HepG2 (cell line): ENCODE measurements around the gene NECTIN2. TPM values are rescaled to one million over a fixed set of nuclear protein-coding genes. Genes with fewer than 3 reads are reported as not detected.

Source experiments
- AGO2 ChIP-seq: fragments of 200-400 bp; formaldehyde crosslinking; optimal IDR thresholded peaks from 2 replicates; pipeline ENCODE3; 2017; ENCODE audit warnings: mild to moderate bottlenecking, low read depth, low read length, moderate library complexity
- ARID5B ChIP-seq: IDR thresholded peaks from 2 replicates; pipeline ENCODE4 v1.4.0; 2020; ENCODE audit warnings: mild to moderate bottlenecking, missing genetic modification reagents
- BCL3 ChIP-seq: sonication (generic); formaldehyde crosslinking; IDR thresholded peaks from 2 replicates; pipeline ENCODE4 v1.5.1; 2020; ENCODE audit warnings: mild to moderate bottlenecking, missing genetic modification reagents, moderate library complexity
- GATAD2A ChIP-seq: IDR thresholded peaks from 2 replicates; pipeline ENCODE4 v1.6.1; 2016
- NRL ChIP-seq: sonication (generic); formaldehyde crosslinking; IDR thresholded peaks from 2 replicates; pipeline ENCODE4 v1.5.0; 2020; ENCODE audit warnings: missing genetic modification reagents, mild to moderate bottlenecking, moderate library complexity, borderline replicate concordance
- PATZ1 ChIP-seq: sonication (generic); formaldehyde crosslinking; IDR thresholded peaks from 2 replicates; pipeline ENCODE4 v1.4.0; 2020; ENCODE audit warnings: missing genetic modification reagents
- PHF5A ChIP-seq: IDR thresholded peaks from one replicate; pipeline ENCODE4 v1.6.1; 2018; ENCODE audit warnings: low read depth, missing genetic modification reagents; ENCODE audit not compliant: unreplicated experiment
- POLR2G ChIP-seq: fragments of 200-400 bp; formaldehyde crosslinking; IDR thresholded peaks from 2 replicates; pipeline ENCODE4 v1.6.1; 2018; ENCODE audit warnings: mild to moderate bottlenecking, low read depth, low read length, moderate library complexity
- SAP130 ChIP-seq: IDR thresholded peaks from 2 replicates; pipeline ENCODE4 v1.6.1; 2016; ENCODE audit warnings: low read depth
- SOX6 ChIP-seq, 2 experiments: fragments of 450-650 bp in 1 of 2; sonication (generic) in 1 of 2; formaldehyde crosslinking in 1 of 2; IDR thresholded peaks; 2 replicates each; pipeline versions ENCODE4 v1.4.0 to v1.6.1; 2017 to 2020; ENCODE audit warnings: antibody characterized with exemption in 1 of 2, mild to moderate bottlenecking in 1 of 2, missing genetic modification reagents in 1 of 2
- THRA ChIP-seq: sonication (generic); formaldehyde crosslinking; IDR thresholded peaks from 2 replicates; pipeline ENCODE4 v1.4.0; 2020; ENCODE audit warnings: missing genetic modification reagents, borderline replicate concordance
- ZBTB38 ChIP-seq: sonication (generic); formaldehyde crosslinking; IDR thresholded peaks from 2 replicates; pipeline ENCODE4 v1.5.1; 2020; ENCODE audit warnings: mild to moderate bottlenecking, missing genetic modification reagents
- ZFYVE20 ChIP-seq: sonication (generic); formaldehyde crosslinking; IDR thresholded peaks from 2 replicates; pipeline ENCODE4 v1.8.0; 2023; ENCODE audit warnings: low read depth, mild to moderate bottlenecking, moderate library complexity, missing genetic modification reagents, borderline replicate concordance
- ZNF24 ChIP-seq: fragments of 450-650 bp; IDR thresholded peaks from 2 replicates; pipeline ENCODE4 v1.6.1; 2017; ENCODE audit warnings: antibody characterized with exemption, mild to moderate bottlenecking
- ZNF431 ChIP-seq: sonication (generic); formaldehyde crosslinking; IDR thresholded peaks from 2 replicates; pipeline ENCODE4 v1.9.0; 2022; ENCODE audit warnings: missing genetic modification reagents, low read depth, mild to moderate bottlenecking, borderline replicate concordance
- ZNF562 ChIP-seq: sonication (generic); formaldehyde crosslinking; IDR thresholded peaks from 2 replicates; pipeline ENCODE4 v1.8.0; 2022; ENCODE audit warnings: missing genetic modification reagents, borderline replicate concordance
- ZNF788 ChIP-seq: sonication (generic); formaldehyde crosslinking; IDR thresholded peaks from 2 replicates; pipeline ENCODE4 v1.5.0; 2020; ENCODE audit warnings: mild to moderate bottlenecking, missing genetic modification reagents, borderline replicate concordance
- ZUFSP ChIP-seq: sonication (generic); formaldehyde crosslinking; IDR thresholded peaks from 2 replicates; pipeline ENCODE4 v1.9.0; 2021; ENCODE audit warnings: missing genetic modification reagents, mild to moderate bottlenecking, borderline replicate concordance
- polyA plus RNA-seq, 8 experiments: library from polyadenylated mRNA; depleted of rRNA in 3 of 8; stranded (reverse) in 7 of 8; unstranded in 1 of 8; fragments of >200 nt; fragmentation: Illumina TruSeq in 4 of 8; extraction: Trizol in 4 of 8; gene quantifications; 2 replicates each; pipeline versions ENCODE4 v1.2.1 to v1.2.3, GENCODE V29; 2011 to 2016; ENCODE audit warnings: low read depth in 4 of 8, missing spikeins in 1 of 8, mixed read lengths in 1 of 8; ENCODE audit not compliant: insufficient read depth in 1 of 8
- total RNA-seq, 5 experiments: library from RNA; depleted of rRNA; stranded (reverse); fragments of >200 nt; fragmentation: Illumina TruSeq; extraction: Trizol; gene quantifications; 2 replicates each; pipeline ENCODE4 v1.2.3, GENCODE V29; 2016; ENCODE audit warnings: low read depth in 1 of 5

The NECTIN2 gene
- total and polyA plus RNA-seq, 2 of the 13 experiments (the other 11 are each of a cell fraction or from before 2014, with no cell fraction given) = 75.4 to 114 TPM

- TF ChIP-seq ZNF24 = no peak
- no peak for TF ChIP-seq ZUFSP (CRISPR knock-in tag)
- no peak for TF ChIP-seq ZFYVE20 (CRISPR knock-in tag)
- TF ChIP-seq GATAD2A (CRISPR knock-in tag) = peak; percentile 93
- peak; percentile 42; the same call in 1 of the 2 replicates for TF ChIP-seq NRL (CRISPR knock-in tag)
- TF ChIP-seq PATZ1 (CRISPR knock-in tag) = peak; percentile 91
- peak; percentile 90 for TF ChIP-seq ZBTB38 (CRISPR knock-in tag)
- peak; percentile 89 for TF ChIP-seq AGO2
- TF ChIP-seq SAP130 (CRISPR knock-in tag) = peak; percentile 57; the same call in 1 of the 2 replicates
- TF ChIP-seq ZNF431 (CRISPR knock-in tag) = 0 out of 2 replicates have a peak, but pooled peaks have one; percentile 17
- peak; percentile 51; the same call in 1 of the 2 replicates for TF ChIP-seq THRA
- no peak for TF ChIP-seq PHF5A (CRISPR knock-in tag)
- TF ChIP-seq ARID5B (CRISPR knock-in tag) = peak; percentile 61
- peak; percentile 28; the same call in 1 of the 2 replicates for TF ChIP-seq BCL3 (CRISPR knock-in tag)
- 0 out of 2 replicates have a peak, but pooled peaks have one; percentile 37 for TF ChIP-seq POLR2G
- TF ChIP-seq ZNF562 (CRISPR knock-in tag) = no peak
- no peak for TF ChIP-seq SOX6 (IDR thresholded peaks at IDR 0.05)
- peak; percentile 86 for TF ChIP-seq SOX6 (CRISPR knock-in tag; IDR thresholded peaks at IDR 0.05)
- peak; percentile 57; the same call in 1 of the 2 replicates for TF ChIP-seq ZNF788 (CRISPR knock-in tag)
Measured at GRCh38 chr19:44812142-44812718, 33.9 kb upstream of the NECTIN2 start (continued).
